Smooth muscle cell (in vitro differentiated cells): ENCODE data around the gene IL1RAP. TPM values are rescaled to one million over a fixed set of nuclear protein-coding genes. Genes with fewer than 3 reads are reported as not detected.

Experiments used
- DNase-seq: peaks from one replicate; lab custom pipeline; 2025; ENCODE audit not compliant: unreplicated experiment; lab: John Stamatoyannopoulos, UW
- H2AFZ ChIP-seq: fragments of 200-600 bp; sonication (generic); 2 replicates; pipeline ENCODE4 v1.6.0; 2016; ENCODE audit warnings: antibody characterized with exemption, low read depth, mild to moderate bottlenecking
- H3F3A ChIP-seq: fragments of 200-600 bp; sonication (generic); 2 replicates; pipeline ENCODE4 v1.6.0; 2017; ENCODE audit warnings: antibody characterized with exemption, low read depth
- H3K27ac ChIP-seq: fragments of 200-600 bp; sonication (generic); 2 replicates; pipeline ENCODE4 v1.5.1; 2016; ENCODE audit warnings: low read depth, mild to moderate bottlenecking
- H3K27me3 ChIP-seq: fragments of 200-600 bp; sonication (generic); 2 replicates; pipeline ENCODE4 v1.6.1; 2016; ENCODE audit warnings: low read depth, mild to moderate bottlenecking
- H3K36me3 ChIP-seq: fragments of 200-600 bp; sonication (generic); 2 replicates; pipeline ENCODE4 v1.5.1; 2016; ENCODE audit warnings: low read depth
- H3K4me1 ChIP-seq: fragments of 200-600 bp; sonication (generic); 2 replicates; pipeline ENCODE4 v1.5.1; 2016; ENCODE audit warnings: low read depth
- H3K4me2 ChIP-seq: fragments of 200-600 bp; sonication (generic); 2 replicates; pipeline ENCODE4 v1.6.0; 2016; ENCODE audit warnings: mild to moderate bottlenecking
- H3K4me3 ChIP-seq: fragments of 200-600 bp; sonication (generic); 2 replicates; pipeline ENCODE4 v1.5.1; 2016; ENCODE audit warnings: mild to moderate bottlenecking
- H3K79me2 ChIP-seq: fragments of 200-600 bp; sonication (generic); 2 replicates; pipeline ENCODE4 v1.6.0; 2016; ENCODE audit warnings: low read depth, mild to moderate bottlenecking
- H3K9ac ChIP-seq: fragments of 200-600 bp; sonication (generic); 2 replicates; pipeline ENCODE4 v1.6.0; 2016; ENCODE audit warnings: low read depth
- H3K9me3 ChIP-seq: fragments of 200-600 bp; sonication (generic); replicated peaks from 2 replicates; pipeline ENCODE4 v1.5.1; 2016; ENCODE audit warnings: low read depth
- H4K20me1 ChIP-seq: fragments of 200-600 bp; sonication (generic); 2 replicates; pipeline ENCODE4 v1.6.0; 2016; ENCODE audit warnings: low read depth
- WGBS: methylation state at CpG from one replicate; pipeline ENCODE4 v1.1.7; 2016; ENCODE audit warnings: low lambda C conversion rate; 5-methylcytosine and 5-hydroxymethylcytosine counted together
- polyA plus RNA-seq: library from polyadenylated mRNA; unstranded; fragments of >200 nt; fragmentation: Nextera tagmentation; extraction: Ambion mirVana; gene quantifications from 2 replicates; pipeline ENCODE4 v1.2.1, GENCODE V29; 2016
- total RNA-seq: library from RNA; depleted of rRNA; stranded (reverse); fragments of >200 nt; gene quantifications from 2 replicates; pipeline ENCODE4 v1.2.3, GENCODE V29; 2014
- TF ChIP-seq, protein P1 (sequence below): fragments of 200-600 bp; sonication (generic); IDR thresholded peaks from 2 replicates; pipeline ENCODE4 v1.5.1; 2017; ENCODE audit warnings: borderline replicate concordance, mild to moderate bottlenecking, antibody characterized with exemption; ENCODE audit not compliant: insufficient read depth, poor library complexity, severe bottlenecking

Gene IL1RAP
- total and polyA plus RNA-seq, 2 experiments from 2014 or later: 13.5 to 49.1 TPM

DNA sequence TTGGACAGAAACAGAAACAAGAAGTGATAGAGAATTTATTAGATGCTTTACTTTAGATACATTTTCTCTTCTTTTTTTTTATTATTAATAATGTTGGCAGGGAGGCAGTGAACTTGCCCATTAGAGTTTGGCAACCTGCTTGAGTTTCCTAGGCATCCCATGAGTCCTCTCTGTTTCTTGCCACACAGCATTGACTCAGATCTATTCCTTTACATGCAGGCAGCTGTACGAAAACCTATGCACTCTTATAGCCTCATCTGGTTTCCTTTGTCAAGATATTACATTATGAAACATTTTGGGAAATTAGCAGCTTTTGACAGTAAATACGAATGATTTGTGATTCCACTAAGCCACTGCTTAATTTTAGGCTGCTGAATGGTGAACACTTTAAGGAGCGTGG is 23.3 kb downstream of the IL1RAP start:
- Histone ChIP-seq H3K4me3 (no peak overlapping the region), H3F3A (peaks cover 15% of the 10 kb centered on the region), H3K4me2 (no peak overlapping the region), H2AFZ (no peak overlapping the region), H3K27me3 (peaks cover 12% of the 10 kb centered on the region), H3K4me1 (peaks cover 14% of the 10 kb centered on the region), H4K20me1 (no peaks in the 10 kb centered on the region), H3K27ac (no peak overlapping the region), H3K9ac (no peak overlapping the region), H3K9me3 (no peaks in the 10 kb centered on the region), H3K36me3 (no peaks in the 10 kb centered on the region), H3K79me2 (peaks cover 23% of the 10 kb centered on the region)
- TF ChIP-seq, protein P1, sequence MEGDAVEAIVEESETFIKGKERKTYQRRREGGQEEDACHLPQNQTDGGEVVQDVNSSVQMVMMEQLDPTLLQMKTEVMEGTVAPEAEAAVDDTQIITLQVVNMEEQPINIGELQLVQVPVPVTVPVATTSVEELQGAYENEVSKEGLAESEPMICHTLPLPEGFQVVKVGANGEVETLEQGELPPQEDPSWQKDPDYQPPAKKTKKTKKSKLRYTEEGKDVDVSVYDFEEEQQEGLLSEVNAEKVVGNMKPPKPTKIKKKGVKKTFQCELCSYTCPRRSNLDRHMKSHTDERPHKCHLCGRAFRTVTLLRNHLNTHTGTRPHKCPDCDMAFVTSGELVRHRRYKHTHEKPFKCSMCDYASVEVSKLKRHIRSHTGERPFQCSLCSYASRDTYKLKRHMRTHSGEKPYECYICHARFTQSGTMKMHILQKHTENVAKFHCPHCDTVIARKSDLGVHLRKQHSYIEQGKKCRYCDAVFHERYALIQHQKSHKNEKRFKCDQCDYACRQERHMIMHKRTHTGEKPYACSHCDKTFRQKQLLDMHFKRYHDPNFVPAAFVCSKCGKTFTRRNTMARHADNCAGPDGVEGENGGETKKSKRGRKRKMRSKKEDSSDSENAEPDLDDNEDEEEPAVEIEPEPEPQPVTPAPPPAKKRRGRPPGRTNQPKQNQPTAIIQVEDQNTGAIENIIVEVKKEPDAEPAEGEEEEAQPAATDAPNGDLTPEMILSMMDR: no peak
- WGBS: 95% methylated on average over 3 of the region's 3 CpGs
- no peak for DNase-seq

DNA sequence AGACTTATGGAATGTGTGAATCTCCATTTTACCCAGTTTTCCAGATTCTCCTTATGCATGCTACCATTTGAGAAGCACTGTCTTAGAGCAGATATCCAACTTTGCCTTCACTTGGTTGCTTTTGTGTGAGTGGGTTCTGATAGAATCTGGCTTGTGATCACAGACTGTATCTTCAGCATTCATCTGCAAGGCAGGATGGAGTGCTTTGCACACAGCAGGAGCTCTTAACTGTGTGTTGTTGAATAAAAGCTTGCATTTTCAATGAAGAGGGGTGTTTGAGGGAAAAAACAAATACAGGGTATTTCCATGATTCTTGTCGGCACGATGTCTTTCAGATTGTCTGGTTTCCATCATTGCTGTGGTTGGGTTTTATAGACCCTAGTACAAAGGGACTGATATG is 24.4 kb downstream of the IL1RAP start:
- Histone ChIP-seq H2AFZ (no peak overlapping the region), H3K79me2 (peaks cover 23% of the 10 kb centered on the region), H3K4me2 (no peak overlapping the region), H3K27me3 (peaks cover 23% of the 10 kb centered on the region), H3F3A (peaks cover 15% of the 10 kb centered on the region), H3K9me3 (no peaks in the 10 kb centered on the region), H4K20me1 (no peaks in the 10 kb centered on the region), H3K27ac (no peak overlapping the region), H3K9ac (no peak overlapping the region), H3K4me3 (no peak overlapping the region), H3K36me3 (no peaks in the 10 kb centered on the region), H3K4me1 (peaks cover 14% of the 10 kb centered on the region)
- no peak for DNase-seq
- TF ChIP-seq, protein P1: no peak
- WGBS: 88% methylated on average over 2 of the region's 2 CpGs

DNA sequence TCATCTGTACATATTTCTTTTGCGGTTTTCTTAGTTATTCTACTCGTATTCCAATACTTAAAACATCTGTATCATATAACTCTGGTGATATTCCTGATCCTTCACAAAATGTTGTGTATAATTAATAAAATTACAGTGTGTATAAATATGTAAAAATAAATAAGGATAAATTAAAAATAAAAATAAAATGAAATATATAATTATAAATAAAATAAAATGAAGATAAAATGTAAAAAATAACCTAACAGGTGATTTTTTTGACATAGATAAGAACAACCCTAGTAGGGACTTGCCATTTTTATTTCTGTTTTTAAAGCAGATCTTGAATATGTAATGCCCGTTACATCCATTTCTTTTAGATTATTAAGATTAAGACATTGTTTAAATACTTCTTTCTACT is 25.6 kb downstream of the IL1RAP start:
- no peaks in the 10 kb centered on the region for H3K9me3 ChIP-seq
- peaks cover 23% of the 10 kb centered on the region for H3K79me2 ChIP-seq
- H4K20me1 ChIP-seq: no peaks in the 10 kb centered on the region
- no peak overlapping the region for H3K27ac ChIP-seq
- peaks cover 32% of the 10 kb centered on the region for H3K27me3 ChIP-seq
- no peak overlapping the region for H3K9ac ChIP-seq
- H2AFZ ChIP-seq: no peak overlapping the region
- WGBS: 98% methylated on average over 3 of the region's 3 CpGs
- no peak overlapping the region for H3K4me3 ChIP-seq
- peaks cover 8% of the 10 kb centered on the region for H3F3A ChIP-seq
- no peak for DNase-seq
- H3K4me2 ChIP-seq: no peak overlapping the region
- TF ChIP-seq, protein P1: no peak
- H3K36me3 ChIP-seq: no peaks in the 10 kb centered on the region
- peaks cover 5% of the 10 kb centered on the region for H3K4me1 ChIP-seq

DNA sequence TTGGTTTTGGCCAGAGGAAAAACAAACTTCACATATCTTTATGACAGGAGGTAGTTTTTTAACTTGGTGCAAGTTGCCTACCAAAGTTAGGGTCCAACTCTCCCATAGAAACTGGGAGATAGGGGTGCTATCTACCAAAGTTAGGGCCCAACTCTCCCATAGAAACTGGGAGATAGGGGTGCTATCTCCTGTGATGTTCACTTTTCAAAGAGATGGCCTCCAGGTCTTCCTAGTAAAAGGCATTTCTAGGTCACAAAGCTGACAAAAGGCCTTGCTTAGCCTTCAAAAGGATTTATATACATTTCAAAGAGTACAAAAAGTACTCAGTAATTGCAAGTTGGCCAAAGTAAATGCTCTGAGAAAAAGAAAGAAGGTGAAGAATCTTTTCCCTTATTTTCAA is 27.1 kb downstream of the IL1RAP start:
- TF ChIP-seq, protein P1: no peak
- Histone ChIP-seq H2AFZ (no peak overlapping the region), H3K4me1 (no peaks in the 10 kb centered on the region), H3K27me3 (peaks cover 40% of the 10 kb centered on the region), H3F3A (no peaks in the 10 kb centered on the region), H3K27ac (no peak overlapping the region), H3K36me3 (no peaks in the 10 kb centered on the region), H4K20me1 (no peaks in the 10 kb centered on the region), H3K4me3 (no peak overlapping the region), H3K4me2 (no peak overlapping the region), H3K79me2 (peaks cover 23% of the 10 kb centered on the region), H3K9me3 (no peaks in the 10 kb centered on the region), H3K9ac (no peak overlapping the region)
- no peak for DNase-seq
